ENCODE results near the gene PHLDB1.

- TF ChIP-seq CTCF (IDR thresholded peaks at IDR 0.05), result peak in 1 of 6 experiments; percentile 20
- TF ChIP-seq POLR2A (IDR thresholded peaks at IDR 0.05), result no peak
Measured at GRCh38 chr11:118658429-118659313, 51.3 kb downstream of the PHLDB1 start.

Data from upper lobe of left lung (tissue), 4 donors.